HG02870 (cell line): ENCODE measurements around the gene MRPL53.
A peak's percentile ranks its signal among the peaks of the same experiment; 100 is the strongest.
"Not testable (repeated sequence)": the region's sequence is repeated elsewhere in the genome, so short reads cannot be mapped to it uniquely, and the experiment has no call there.

ENCODE experiments used
- ATAC-seq: cut with Tn5 transposase; IDR thresholded peaks from one replicate; pipeline ENCODE4 v1.9.1; 2021; ENCODE audit warnings: mild to moderate bottlenecking, moderate library complexity; ENCODE audit not compliant: unreplicated experiment

The MRPL53 gene

DNA sequence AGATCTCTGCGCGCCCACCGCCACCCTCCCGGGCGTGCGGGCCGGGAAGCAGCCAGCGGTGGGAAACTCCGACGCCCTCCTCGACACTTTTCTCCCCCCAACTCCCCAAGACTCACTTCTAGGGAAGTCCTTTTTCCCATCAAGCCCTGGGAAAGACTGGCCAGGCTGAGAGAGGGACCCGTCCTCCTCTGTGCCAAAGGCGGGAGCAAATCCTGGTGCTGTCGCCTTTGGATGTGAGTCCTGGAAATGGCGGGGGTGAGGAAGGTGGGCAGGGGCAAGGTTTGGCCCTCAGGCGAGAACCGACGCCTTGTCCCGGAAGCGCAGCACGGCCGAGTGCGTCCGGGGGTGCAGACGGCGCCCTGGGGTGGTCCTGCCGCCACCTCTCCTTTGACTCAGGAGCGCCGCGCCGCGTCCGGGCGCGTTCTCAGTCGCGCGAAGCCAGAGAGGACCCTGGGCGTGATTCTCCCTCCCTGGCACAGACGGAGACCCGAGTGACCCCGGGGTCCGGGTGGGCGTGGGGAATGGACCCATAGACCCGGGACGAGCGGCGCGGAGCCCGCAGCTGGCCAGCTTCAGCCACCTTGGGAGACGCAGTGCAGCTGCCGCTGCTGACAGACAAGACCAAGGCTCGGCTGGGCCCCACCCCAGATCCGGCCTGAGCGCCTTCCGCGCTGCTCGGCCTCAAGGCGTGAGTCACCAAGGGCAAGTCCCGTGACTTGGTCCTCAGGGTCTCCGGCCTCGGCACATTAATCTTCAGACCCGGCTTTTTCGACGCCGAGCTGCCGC lies 30.4 kb upstream of the MRPL53 start:
- ATAC-seq: peak; percentile 28

- ATAC-seq: no peak
These were observed 29.8 kb upstream of the MRPL53 start for GRCh38 chr2:74502147-74502719.

DNA sequence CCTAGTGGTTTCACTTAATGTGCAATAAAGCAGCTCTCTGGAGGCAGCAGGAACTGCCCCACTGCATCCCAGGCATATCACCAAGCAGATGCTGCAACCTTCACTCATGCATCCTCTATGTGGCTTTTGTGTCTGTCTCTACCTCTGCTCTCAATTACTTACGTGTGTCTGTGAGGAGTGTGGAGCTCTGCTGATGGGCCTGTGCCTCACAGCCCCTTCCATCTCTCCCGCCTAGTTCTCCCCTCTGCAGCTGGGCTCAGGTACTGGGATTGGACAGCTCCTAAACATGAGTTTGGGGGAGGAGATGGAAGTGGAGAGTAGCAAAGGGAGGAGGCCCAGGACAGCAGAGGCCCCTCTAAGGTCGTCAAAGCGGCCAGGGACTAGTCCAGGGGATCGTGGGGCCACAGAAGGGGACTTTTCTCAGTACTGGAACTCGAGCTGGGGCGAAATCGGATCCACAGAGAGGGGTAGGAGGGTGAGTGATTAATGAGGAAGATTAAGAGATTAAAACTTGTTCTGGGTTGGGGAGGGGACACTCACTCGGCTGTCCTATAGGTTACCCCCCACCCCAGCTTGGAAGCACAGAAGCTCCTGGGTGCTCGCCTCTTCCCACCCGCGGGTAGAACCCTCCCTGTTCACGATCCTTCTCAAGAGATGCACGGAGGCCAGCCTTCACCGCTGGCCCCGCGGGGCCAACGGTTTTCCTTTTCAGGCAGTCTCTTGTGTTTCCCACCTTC lies 29.0 kb upstream of the MRPL53 start:
- ATAC-seq: no peak

DNA sequence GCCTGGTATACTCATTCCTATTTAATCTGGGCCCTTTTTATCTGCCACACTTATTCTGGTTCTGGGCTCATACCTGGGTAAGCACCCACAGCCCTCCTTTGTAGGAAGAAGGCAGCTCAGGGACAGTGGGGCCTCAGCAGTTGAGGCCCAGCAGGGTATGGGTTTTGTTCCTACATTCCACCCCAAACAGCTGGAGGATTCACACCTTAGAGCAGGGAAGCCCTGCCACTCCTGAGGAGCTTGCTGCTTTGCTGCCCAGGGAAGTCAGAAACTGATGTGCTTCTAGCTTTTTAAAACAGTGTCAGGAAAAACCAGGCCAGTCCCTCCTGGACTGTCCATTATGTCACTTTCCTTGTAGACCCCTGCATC lies 28.1 kb upstream of the MRPL53 start:
- no peak for ATAC-seq

DNA sequence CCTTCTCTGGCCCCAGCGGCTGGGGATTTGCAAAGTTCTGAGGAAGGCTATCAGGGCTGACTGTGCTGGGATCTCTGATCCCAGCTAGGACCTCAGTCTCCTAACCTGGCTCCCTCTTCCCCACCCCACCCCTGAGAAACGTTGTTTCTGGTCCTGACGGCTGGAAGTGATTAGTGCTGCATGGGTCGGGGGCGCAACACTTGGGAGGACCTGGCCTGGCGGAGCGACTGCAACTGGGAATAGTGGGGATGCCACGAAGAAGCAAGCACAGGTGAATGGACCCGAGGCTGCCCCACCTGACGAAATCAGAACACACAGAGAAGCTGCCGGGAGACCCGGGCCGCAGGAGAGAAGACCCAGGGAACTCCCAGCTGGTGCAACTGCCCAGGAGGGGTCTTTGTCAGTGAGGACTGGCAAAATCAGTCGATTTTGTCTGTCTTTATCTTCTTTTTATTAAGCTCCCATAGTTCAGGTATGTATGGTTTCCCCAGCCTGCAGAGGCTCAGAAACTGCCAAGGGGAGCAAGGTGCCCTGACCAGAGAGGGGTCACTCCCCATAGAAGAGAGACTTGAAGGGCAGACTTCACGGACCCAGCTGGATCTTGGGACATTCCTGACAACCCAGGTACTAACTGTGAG lies 27.6 kb upstream of the MRPL53 start:
- no peak for ATAC-seq

DNA sequence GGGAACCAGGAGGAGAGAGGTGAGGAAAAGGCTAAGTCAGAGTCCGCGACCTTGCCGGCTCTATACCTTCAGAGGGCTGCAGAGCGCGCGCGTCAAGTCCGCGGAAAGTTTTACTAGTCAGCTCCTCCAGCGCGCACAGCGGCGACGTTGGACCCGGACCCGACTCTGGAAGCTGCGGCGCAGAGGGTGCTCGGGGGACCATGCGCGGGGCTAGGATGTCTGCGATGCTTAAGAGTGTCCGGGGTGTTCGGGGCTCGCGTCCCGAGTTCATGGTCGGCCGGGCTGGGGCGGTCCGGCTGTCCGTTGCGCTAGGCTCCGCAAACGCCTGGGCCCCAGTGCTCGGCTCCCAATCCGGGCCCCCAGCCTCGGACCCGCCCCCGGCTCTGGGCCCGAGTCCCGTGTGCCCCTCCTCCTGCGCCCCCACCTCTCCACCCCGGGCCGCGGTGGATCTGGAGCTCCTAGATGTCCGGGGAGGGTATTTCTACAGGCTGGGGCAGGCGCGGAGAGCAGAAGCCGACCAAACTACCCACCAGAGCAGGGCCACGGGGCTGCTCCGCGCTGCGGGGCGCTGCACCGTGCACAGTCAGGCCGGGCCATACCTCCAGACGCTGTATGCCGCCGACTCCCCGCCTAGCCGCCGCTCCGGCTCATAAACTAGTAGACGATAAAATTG lies 26.9 kb upstream of the MRPL53 start, which contains the start of gene LBX2:
Gene LBX2, minus strand, starts transcription at position 337 of the 673 bp plus-strand sequence. Its CDS starts 66 bp downstream, at position 271.
- no peak for ATAC-seq

- ATAC-seq: no peak
These were observed 26.2 kb upstream of the MRPL53 start for GRCh38 chr2:74498500-74499266.

GRCh38 chr2:74497777-74498499 lies 25.5 kb upstream of the MRPL53 start:
- peak; percentile 45 for ATAC-seq

GRCh38 chr2:74496997-74497776 lies 24.7 kb upstream of the MRPL53 start:
- ATAC-seq: no peak

GRCh38 chr2:74495440-74495839 lies 23.0 kb upstream of the MRPL53 start:
- ATAC-seq: no peak

- no peak for ATAC-seq
These were observed 21.1 kb upstream of the MRPL53 start for GRCh38 chr2:74493546-74493945.

- ATAC-seq: no peak
These were observed 19.4 kb upstream of the MRPL53 start for GRCh38 chr2:74491648-74492544.

DNA sequence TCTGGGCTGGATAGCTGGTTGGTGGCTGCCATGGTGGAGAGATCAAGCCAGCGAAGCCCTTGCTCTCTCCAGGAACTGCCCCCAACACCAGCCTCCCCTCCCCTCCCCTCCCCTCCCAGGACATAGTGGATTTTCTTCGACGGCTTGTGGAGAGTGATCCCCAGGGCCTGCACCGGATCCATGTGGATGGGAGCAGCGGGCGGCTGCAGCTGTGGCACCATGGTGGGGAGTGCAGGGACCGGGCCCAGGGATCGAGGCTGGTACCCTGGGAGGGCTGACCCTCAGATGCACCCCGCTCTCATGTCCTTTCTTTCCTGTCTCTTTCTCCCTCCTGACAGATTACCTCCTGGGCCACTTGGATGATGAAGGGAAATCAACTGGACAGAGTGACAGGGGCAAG lies 17.4 kb upstream of the MRPL53 start:
- ATAC-seq: no peak

DNA sequence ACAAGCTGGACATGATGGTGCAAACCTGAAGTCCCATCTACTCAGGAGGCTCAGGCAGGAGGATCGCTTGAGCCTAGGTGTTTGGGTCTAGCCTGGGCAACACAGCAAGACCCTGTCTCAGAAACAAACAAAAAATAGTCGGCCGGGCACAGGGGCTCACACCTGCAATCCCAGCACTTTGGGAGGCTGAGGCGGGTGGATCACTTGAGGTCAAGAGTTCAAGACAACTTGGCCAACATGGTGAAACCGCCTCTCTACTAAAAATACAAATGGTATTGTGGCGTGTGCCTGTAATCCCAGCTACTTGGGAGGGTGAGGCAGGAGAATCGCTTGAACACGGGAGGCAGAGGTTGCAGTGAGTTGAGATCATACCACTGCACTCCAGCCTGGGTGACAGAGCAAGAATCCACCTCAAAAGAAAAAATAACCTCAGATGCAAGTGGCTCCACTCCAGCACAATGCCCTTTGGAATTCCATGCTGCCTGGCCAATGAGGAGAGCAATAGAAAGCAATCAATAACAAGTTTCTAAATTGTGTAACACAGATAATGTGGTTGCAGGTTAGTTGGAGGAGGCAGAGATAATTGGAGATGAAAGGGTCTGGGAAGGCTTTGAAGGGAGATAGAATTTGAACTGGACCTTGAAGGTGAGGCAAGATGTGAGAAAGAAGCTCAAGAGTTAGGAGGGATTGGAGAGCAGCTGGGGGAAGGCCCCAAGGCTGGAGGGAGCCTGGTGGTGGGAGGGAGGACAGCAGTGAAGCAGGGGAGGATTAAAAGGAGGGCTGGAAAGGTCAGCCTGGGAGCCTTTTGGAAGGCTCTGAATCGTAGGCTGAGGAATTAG lies 16.4 kb upstream of the MRPL53 start:
- ATAC-seq: no peak

DNA sequence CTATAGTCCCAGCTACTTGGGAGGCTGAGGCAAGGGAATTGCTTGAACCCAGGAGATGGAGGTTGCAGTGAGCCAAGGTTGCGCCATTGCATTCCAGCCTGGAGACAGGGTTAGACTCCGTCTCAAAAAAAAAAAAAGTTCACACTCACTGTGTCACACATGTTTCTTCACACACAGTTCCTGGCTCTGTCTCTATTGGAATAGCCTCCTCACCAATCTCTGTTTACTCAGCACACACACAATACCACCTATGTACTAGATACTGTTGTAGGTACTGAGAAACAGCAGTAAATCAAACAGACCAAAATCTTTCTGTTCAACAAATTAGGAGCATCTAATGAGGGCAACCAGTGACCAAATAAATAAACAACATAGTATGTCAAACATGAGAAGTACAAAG lies 13.7 kb upstream of the MRPL53 start:
- ATAC-seq: no peak

DNA sequence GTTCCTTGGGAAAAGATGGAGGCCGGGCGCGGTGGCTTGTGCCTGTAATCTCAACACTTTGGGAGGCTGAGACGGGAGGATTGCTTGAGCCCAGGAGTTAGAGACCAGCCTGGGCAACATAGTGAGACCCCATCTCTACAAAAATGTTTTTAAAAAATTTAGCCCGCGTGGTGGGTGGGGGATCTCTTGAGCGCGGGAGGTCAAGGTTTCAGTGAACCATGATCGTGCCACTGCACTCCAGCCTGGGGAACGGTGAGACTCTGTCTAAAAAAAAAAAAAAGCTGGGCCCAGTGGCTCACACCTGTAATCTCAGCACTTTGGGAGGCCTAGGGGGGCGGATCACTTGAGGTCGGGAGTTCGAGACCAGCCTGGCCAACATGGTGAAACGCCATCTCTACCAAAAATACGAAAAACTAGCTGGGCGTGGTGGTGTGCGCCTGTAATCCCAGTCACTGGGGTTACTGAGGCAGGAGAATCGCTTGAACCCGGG lies 11.2 kb upstream of the MRPL53 start:
- ATAC-seq: not testable (repeated sequence)
